Measurements from ENCODE around the gene TEDDM1.
"Not testable (repeated sequence)": the region's sequence is repeated elsewhere in the genome, so short reads cannot be mapped to it uniquely, and the experiment has no call there.

TEDDM1 gene, protein sequence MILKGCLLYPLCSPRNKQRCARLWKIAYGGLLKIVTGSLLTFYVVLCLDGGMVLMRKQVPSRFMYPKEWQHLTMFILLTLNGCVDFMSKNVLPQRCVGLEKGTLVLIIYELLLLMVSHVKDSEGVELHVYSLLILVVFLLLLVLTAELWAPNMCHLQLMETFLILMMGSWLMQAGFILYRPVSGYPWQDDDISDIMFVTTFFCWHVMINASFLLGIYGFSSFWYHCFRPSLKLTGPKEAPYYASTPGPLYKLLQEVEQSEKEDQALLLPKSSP

DNA sequence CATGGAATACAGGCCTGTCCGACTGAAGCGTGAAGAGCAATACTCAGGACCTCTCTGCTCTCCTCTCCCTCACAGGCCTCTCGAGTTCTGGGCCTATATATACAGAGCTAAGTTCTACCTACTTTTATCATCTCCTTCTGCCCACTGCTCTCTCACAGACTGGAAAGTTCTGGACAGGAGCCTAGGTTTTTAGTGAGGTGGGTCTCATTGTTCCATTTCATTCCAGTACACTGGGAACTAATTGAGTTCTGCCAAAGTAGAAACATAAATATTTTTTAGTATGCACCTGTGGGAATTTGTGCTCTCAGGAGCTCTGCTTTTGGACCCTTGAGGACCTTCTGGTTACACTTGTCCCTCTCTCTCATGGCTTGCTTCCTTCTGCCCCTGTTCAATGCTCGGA is at the start of gene TEDDM1:
TSS of gene TEDDM1 (minus strand) at position 101 of the 400 bp plus-strand sequence. CDS start 182 bp downstream, outside the sequence.
- DNase-seq, result no peak

DNA sequence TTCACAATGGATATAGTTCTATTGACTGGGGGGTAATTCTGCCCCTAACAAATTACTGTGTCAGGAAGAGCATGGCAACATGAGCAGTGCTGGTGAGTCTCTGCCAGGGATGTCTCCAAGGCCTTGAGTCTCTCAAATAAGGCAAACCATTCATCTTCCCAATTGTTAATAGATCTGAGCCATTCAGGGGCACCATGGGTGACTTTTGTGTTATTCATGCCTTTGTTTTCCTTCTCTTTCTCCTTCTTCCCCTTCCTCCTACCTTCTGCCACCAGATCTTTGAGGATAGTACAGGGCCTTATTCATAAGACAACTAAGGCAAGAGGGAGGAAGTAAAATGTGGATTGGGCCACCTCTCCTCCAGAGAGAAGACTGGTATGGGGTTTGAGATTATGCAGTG is 49.6 kb upstream of the TEDDM1 start, which contains the start of gene RGSL1:
TSS of gene RGSL1 (plus strand) at position 60 of the 400 bp plus-strand sequence. CDS start at position 80, 20 bp downstream.
- DNase-seq, result no peak

DNA sequence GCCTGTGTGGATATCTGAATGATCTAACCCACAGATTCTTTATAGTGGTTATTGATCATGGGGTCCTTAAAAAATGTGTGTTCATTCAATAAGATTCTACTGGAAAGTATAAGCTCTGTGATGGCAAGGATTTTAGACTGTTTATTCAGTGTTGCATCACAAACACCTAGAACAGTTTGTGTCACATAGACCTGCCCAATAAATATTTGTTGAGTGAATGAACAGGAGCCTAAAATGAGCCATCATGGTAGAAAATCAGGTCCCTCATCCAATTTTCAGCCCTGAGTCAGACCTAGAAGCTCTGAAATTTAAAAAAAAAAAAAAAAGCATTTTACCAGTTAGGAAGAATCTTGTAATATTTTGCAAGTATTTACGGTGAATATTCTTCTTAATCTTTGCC is 47.2 kb upstream of the TEDDM1 start:
- DNase-seq, result no peak

DNA sequence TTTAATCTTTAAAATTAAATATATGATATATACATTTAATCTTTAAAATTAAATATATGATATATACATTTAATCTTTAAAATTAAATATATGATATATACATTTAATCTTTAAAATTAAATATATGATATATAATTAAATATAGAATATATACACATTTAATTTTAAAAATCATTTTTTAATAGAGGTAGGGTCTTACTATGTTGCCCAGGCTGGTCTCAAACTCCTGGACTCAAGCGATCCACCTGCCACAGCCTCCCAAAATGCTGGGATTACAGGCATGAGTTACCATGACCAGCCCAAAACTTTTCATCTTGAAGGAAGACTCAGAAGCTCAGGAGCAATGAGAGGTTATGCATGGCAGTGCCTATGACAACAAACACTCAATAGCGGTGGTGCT is 46.7 kb upstream of the TEDDM1 start:
- DNase-seq, result not testable (repeated sequence)

DNA sequence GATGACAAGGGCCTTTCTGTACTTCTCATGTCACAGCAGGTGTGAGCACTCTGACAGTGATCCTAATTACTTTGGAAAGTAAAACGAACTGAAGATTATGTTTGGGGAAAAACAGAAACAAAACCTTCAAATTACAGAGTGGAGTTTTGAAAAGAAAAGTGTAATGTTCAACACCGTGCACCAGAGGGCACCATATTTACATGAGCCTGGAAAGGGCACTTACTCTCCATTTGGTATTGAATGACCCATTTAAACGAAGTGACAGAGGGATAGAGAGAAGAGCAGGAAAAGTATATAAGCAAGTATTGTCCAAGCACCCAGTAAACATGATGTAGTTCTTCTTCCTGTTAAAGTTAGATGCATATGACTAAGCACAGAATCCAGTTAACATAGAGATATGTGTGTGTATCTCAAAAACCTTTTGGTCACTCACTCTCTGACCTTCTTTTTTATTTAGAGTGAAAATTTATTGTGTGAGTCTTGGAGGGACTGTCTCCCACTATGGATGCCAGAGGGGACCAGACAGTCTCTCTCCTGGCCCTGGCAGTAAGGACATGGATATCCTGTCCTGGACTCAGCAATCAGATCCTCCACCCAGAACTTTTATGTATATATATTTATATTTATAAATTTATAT is 45.7 kb upstream of the TEDDM1 start:
- peak; percentile 77 for DNase-seq

DNA sequence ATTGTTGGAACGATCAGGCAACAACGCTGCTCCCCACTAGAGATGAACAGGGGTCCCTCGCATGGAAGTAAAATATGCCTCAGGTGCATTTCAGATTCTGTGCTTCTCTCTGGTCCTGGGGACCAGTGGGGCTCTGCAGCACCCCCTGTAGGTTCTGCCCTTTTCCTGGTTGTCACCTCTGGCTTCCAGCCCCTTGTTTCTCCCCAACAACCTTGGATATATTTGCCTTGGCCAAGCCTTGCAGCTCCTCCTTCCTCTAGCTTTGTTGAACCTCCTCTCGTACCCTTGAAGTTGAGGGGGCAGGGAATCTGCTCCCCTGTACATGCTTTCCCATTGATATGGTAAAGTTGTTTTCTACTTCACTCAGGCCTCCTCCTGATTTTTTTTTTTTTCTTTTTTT is 44.0 kb upstream of the TEDDM1 start:
- peak; percentile 15 for DNase-seq

DNA sequence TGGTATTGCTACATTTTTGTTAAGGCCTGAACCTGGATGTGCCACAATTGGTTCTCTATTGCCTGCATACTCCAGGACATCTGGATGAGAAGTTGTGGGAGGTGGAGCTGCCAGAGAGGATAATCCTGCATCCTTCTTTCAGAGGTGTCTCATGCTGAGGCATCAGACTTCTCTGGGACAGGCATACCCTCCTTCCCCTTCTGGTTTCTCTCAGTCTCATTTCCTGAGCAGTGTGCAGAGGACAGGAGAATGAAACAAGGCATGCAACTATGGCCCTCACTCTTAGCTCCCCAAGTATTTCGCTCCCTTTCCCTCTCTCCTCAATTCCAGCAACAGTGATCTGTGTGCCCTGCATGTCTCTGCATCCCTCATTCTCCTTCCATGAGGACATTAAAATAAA is 41.9 kb upstream of the TEDDM1 start:
- no peak for DNase-seq

DNA sequence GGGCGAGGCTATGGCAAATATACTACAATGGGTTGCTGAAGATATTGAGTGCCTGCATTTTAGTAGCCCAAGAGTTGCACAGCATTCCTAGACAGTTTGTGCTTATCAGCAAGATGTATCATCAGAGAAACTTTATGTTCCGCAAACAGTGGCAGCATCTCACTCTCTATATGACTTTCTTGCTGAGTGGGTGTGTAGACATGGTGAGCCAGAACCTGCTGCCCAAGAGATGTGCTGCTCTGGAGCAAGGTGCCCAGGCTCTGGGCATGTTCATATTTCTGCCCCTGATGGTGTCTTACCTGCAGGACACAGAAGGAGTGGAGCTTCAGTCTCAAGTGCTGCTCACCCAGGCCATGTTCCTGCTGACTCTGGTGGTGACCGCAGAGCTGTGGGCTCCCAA is 41.3 kb upstream of the TEDDM1 start:
- DNase-seq, result no peak

DNA sequence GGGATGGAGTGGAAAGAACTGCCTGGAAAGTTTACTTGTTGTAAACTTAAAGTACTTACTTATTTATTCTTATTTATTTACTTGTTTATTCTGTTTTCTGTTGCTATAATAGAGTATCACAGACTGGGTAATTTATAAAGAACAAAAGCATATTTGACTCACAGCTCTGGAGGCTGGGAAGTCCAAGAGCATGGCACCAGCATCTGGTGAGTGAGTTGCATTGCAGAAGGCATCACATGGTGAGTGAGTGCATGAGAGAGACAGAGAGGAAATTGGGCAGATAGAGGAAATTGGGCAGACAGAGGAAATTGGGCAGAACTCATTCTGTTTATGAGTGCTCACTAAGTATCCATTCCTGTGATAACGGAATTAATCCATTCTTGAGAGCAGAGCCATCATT is 37.9 kb upstream of the TEDDM1 start:
- DNase-seq, result no peak

DNA sequence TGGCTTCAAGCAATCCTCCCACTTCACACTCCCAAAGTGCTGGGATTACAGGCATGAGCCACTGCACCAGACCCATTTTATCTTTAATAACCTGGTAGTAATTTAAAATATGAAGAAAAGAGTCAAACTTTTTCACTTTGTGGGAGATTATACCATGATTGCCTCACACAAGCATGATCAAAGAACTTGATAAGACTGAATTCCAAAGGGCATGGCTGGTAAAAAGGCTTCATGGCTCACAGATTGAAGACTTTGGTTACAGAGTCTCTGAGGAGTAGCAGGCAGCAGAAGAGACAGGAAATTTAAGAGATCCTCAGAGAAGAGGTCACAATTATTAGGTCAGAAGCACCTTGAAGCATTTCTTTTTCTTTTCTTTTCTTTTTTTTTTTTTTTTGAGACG is 33.1 kb upstream of the TEDDM1 start:
- no peak for DNase-seq

DNA sequence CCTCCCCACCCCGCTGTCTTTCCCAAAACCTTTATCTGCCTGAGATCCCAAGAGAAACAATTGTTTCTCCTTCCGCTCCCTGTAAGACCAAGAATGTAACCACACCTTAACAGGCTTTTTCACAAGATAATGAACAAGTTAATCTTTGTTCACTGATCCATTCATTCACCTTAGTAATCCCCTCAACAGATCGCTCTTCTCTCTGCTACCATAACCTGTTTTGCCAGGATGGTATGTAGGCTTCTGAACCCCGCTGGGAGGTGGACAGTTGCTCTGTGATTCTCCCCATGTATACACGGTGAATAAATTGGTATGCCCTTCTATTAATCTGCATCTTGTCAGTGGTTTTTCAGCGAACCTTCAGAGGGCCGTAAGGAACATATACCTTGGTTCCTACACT is 30.8 kb upstream of the TEDDM1 start:
- DNase-seq, result no peak

DNA sequence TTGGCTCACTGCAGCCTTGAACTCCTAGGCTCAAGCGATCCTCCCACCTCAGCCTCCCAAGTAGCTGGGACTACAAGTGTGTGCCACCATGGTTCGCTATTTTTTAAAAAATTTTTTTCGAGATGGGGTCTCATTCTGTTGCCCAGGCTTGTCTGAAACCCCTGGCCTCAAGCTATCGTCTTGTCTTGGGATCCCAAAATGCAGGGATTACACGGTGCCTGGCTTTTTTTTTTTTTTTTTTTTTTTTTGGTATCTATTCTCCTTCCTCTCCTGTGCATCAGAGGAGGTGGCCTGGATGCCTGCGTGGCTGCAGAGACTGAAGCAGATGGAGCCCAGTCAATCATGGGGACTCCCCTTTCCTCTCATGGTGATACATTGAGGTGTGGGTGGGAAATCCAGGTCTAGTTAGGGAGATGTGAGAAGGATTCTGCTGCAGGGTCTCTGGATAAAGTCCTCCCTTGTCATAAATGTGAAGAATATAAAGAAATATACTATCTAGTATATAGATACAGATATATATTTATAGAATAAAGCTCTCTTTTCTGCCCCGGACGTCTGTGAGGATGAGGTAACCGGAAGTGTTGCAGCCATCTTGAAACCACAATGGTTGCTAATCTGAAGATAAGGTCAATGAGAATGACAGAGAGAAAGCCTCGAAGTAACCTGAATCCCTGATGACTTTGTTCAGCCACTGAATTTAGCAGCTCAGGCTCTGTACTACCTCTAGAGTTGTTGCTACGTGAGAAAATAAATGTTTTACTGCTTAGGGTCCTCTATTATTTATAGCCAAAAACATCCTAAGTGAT is 30.0 kb upstream of the TEDDM1 start:
- DNase-seq, result peak; percentile 84

DNA sequence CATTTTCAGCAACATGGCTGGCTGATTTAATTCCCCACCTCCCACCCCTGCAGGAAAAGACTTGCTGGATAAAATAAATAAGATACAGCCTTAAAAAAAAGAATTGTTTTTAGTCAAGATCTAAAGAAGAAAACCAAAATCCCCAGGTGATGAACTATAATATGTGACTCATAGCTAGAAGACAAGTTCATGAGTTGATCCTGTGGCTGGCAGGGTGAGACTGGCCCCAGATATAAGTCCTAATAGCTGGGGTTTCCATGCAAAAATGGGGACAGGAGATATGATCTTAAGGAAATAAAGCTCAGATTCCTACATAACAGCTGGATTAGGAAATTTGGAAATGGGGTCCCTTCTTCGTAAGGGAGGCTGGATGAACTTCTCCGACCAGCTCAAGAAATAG is 27.6 kb upstream of the TEDDM1 start:
- no peak for DNase-seq

DNA sequence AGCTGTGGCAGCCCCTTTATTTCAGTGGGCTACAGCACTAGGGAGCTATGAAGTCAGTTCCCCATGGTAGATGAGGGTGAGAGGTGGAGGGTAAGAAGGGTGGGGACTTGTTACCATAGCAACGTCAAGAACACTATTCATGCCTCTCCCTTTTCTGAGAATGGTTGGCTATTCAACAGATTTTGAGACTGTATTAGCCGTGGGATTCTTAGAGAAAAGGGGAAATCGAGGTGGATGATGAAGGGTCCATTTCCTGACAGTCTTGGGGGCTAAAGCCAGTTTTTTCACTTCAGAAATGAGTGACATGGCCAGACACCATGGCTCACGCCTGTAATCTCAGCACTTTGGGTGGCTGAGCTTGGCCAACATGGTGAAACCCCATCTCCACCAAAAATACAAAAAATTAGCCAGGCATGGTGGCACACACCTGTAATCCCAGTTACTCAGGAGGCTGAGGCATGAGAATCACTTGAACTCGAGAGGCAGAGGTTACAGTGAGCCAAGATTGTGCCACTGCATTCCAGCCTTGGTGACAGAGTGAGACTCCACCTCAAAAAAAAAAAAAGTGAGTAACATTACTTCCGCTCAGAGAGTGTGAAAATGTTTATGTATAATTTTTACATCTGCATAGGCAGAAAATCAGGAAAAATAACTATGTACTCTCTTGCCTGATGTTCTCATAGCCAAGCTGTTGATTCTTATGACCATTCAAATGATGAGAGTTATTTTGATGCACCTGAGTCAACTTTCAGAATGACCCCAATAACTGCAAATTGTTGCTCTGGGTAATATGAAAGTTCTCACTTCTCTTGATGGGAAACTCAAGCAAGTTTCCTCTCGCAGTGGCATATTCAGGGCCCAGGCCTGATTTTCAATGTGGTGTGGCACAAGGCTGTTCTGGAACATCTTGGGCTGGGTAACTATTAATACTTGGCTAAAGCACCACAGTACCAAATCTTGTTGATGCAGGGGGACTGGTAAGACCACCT is 26.3 kb upstream of the TEDDM1 start:
- DNase-seq, result peak; percentile 22

DNA sequence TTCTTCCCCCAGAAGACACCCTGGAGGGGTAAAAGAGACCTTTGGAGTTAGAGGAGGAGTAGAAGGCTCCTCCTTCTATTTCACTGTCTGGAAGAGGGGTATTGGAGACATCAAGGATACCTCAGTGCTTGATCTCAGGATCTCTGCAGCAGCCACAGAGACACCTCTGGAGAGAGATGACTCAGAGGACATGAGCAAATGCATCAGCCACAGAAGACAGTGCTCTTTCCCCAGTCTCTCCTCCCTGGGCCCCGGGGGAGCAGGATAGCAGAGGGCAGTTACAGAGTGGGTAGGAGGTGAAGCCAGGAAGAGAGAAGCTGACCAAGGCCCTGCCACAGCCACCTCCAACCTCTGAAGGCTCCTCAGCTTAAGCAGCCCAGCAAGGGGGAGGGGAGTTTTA is 15.3 kb upstream of the TEDDM1 start:
- no peak for DNase-seq

DNA sequence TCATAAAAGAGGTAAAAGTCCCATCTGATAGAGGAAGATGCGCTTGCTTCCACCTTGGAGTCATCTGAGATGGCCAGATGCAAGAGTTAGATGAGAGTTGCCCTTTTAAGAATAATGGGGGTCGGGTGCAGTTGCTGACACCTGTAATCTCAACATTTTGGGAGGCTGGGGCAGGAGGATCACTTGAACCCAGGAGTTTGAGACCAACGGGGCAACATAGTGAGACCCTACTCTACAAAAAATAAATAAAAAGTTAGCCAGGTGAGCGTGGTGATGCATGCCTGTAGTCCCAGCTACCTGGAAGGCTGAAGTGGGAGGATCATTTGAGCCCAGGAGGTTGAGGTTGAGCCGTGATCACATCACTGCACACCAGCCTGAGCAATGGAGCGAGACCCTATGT is 13.5 kb upstream of the TEDDM1 start:
- DNase-seq, result no peak

DNA sequence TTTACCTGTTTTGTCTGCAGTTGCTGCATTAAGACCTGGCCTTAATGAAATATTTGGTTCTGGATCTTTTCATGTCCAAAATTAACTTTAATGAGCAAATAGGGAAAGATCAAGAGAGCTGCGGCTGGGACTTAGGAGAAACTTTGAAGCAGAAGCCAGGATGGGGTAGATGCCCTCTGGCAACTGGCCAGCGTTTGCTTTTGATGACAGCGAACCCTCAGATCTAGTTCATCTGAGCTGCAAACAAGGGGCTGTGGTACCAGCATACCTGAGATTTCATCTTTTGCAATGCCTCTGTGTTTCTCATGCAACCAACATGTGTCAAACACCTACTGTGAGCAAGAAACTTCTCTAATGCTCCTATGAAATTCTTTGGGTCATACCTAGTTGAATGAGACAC is 13.0 kb upstream of the TEDDM1 start:
- no peak for DNase-seq

DNA sequence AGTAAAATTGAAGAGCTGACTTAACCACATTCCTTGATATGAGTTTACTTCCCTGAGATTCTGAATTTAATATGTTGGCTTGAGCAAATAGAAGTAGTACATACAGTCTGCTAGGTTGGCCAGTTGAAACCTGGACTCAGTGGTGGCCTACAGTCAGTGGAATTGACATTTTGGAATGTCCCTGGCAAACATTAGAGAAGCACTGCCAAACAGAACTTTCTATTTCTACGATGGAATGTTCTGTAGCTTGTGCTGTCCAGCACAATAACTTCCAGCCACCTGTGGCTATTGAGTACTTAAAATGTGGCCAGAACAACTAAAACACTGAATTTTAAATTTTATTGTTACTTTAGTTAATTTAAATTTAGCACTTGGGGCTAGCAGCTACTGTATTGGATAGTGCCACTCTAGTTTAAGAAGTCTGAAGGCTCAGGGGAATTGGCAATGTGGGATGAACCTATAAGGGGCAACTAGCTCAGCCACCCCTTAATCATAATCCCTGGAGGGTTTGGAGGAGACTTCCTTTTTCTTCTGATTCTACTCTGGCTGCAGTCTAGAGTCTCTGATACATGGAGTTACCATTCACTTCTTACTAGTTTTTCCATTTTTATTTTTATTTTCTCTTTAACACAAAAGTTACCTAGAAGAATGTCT is 10.3 kb upstream of the TEDDM1 start:
- no peak for DNase-seq

DNA sequence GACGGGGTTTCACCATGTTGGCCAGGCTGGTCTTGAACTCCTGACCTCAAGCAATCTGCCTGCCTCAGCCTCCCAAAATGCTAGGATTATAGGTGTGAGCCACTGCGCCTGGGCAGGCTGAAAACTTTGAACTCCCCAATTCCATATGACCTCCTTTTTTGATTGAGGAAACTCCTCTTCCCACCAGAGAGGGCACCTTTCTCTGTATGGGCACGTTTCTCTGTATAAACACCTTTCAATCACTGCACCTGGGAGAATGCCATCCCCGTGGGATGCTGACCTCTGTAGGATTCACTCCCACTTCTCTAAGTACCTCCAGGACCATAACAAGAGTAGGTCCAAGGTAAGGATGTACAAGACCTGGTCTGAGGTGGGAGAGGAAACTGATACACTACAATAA is 9.7 kb upstream of the TEDDM1 start:
- DNase-seq, result no peak

DNA sequence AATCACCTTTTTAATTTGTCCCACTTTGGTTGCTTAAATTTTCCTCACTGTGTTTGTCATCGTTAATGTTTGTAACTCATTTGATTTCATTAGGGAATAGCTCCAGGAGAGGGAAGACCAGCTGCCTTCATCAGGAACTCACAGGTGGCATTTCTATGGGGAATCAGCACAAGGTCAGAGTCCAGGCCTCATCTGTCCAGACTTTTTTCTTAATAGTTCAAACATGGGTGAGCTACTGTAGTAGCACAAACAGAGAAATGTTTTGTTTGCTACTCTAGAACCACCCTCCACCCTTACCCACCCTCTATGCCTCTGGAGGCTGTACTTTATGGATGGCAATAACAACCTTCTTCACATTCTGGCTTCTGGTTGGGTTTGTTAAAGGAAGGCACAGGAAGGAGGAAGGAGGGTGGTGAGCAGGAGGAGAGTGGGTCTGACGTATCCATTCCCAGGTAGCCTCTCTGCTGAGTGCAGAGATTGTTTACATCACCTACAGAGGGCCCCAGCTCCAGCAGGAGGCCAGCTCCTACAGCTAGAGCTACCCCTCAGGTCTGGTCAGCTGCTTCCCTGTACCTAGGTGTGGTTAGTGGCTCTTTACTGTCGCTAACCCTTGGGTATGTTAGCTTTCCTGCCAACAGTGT is 8.1 kb upstream of the TEDDM1 start:
- DNase-seq, result no peak

DNA sequence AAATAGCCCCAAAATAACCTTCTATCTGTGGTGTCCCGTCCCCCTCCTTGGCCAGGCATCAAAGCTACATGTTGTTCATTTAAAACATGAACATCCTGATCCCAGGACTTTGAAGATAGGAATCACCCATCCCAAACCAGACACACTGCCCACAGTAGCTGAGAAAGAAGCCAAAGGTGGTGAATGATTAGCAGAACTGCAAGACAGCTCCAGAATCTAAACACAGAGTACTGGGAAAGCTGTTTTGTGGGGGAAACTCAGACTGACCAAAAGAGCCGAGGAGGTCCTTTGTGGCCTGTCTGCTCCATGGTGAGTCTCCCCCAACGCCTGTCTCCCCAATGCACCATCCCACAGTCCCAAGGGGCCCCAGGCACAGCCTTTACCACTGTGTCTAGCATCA is 7.3 kb upstream of the TEDDM1 start:
- DNase-seq, result no peak

DNA sequence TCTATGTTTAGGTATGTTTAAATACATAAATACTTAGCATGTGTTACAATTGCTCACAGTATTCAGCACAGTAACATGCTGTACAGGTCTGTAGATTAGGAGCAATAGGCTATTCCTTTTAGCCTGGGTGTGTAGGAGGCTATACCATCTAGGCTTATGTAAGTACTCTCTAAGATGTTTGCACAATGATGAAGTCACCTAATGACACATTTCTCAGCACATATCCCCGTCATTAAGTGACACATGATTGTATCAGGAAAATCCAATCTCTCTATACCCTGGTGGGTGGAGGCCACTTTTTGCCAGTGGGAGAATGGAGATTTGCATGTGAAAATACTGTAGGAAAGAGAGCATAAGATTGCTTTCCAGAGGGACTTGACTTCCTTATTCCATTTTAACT is 5.5 kb upstream of the TEDDM1 start:
- no peak for DNase-seq
